ENCODE data around the gene ERC1. TPM values are rescaled to one million over a fixed set of nuclear protein-coding genes. Genes with fewer than 3 reads are reported as not detected.
"Not testable (repeated sequence)": the region's sequence is repeated elsewhere in the genome, so short reads cannot be mapped to it uniquely, and the experiment has no call there.

The ERC1 gene
- total RNA-seq, 1 experiment from 2014 or later: 55.1 TPM

DNA sequence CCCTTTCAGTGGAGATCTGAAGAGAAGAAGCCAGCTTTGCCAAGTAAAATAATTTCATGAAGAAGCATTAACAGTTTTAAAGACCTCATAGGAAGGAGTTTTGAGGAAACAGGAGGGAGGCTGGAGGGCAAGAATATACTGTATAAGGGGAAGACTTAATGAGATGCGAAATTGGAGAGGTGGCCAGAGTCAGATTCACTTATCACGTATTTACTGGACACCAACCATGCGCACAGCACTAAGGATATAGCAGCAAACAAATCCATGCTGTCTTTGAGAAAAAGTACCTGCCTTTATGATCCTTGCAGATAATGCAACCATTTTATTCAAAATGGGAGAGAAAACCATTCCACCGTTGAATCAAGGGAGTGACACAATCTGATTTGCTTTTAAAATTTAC lies 100.3 kb downstream of the ERC1 start:
- H3K27ac Mint-ChIP-seq (ENCODE audit: low read depth, unreplicated experiment): no peak overlapping the region
- H3K4me1 Mint-ChIP-seq (ENCODE audit: insufficient read depth, unreplicated experiment): peaks cover 8% of the 10 kb centered on the region
- H3K36me3 Mint-ChIP-seq (ENCODE audit: insufficient read depth, unreplicated experiment): no peaks in the 10 kb centered on the region
- CTCF ChIA-PET: interaction anchor here (0.7 to 1.6 kb wide), 2 partner anchors 23 to 365 kb away, joined by 3 read pairs; no protein-coding TSS in a partner anchor
- no peaks in the 10 kb centered on the region for H3K9me3 Mint-ChIP-seq (ENCODE audit: unreplicated experiment)
- intact Hi-C loops (cut with micrococcal nuclease): loop anchor here (5.0 to 10.0 kb wide), 4 partner anchors 99 to 337 kb away; partner anchors contain the start of genes ERC1, RAD52 and WNK1
- BruUV-seq (replicated peaks): TSS peak; percentile 23
- TF ChIP-seq, protein P1, sequence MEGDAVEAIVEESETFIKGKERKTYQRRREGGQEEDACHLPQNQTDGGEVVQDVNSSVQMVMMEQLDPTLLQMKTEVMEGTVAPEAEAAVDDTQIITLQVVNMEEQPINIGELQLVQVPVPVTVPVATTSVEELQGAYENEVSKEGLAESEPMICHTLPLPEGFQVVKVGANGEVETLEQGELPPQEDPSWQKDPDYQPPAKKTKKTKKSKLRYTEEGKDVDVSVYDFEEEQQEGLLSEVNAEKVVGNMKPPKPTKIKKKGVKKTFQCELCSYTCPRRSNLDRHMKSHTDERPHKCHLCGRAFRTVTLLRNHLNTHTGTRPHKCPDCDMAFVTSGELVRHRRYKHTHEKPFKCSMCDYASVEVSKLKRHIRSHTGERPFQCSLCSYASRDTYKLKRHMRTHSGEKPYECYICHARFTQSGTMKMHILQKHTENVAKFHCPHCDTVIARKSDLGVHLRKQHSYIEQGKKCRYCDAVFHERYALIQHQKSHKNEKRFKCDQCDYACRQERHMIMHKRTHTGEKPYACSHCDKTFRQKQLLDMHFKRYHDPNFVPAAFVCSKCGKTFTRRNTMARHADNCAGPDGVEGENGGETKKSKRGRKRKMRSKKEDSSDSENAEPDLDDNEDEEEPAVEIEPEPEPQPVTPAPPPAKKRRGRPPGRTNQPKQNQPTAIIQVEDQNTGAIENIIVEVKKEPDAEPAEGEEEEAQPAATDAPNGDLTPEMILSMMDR (IDR thresholded peaks at IDR 0.05; ENCODE audit: unreplicated experiment): no peak
- H3K27me3 Mint-ChIP-seq (ENCODE audit: insufficient read depth, unreplicated experiment): no peaks in the 10 kb centered on the region
- no peak overlapping the region for H3K4me3 Mint-ChIP-seq (ENCODE audit: unreplicated experiment)
- POLR2A ChIA-PET: interaction anchor here (0.9 kb wide), 1 partner anchor 101 kb away, joined by 4 read pairs; the partner anchor contains the start of gene ERC1
- no peak for DNase-seq (ENCODE audit: unreplicated experiment)

DNA sequence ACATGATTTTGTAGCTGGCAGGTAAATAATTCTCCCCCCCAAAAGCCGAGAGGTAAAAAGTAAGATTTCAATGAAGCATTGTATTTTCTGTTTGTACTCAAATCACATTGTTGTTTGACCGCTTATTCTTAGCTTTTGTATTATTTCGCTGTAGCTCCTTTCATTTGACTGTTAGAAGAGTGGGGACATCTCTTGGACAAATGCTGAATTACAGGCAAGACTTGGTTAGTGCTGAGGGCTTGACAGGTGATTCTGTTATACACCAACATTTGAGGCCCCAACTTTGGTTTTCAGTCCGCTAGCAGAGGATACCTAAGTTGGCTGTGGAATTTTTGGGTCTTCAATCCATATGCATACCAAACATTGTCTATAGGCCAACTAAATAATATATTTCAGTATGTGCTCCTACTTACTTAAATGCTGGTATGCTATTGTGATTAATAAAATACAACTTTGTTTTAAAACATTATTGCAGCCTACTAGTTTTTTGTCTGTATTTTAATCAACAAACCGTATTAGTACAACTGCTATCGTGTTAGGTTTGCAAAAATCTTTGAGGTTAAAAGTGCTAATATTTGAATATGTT lies 102.2 kb downstream of the ERC1 start:
- no peaks in the 10 kb centered on the region for H3K27me3 Mint-ChIP-seq (ENCODE audit: insufficient read depth, unreplicated experiment)
- CTCF ChIA-PET: interaction anchor here (0.5 to 1.8 kb wide), 38 partner anchors 9 to 494 kb away, joined by 3 to 28 read pairs (median 3); partner anchors contain the start of gene RAD52
- intact Hi-C loops (cut with micrococcal nuclease): loop anchor here (5.0 to 10.0 kb wide), 4 partner anchors 101 to 338 kb away; partner anchors contain the start of genes ERC1, RAD52 and WNK1
- H3K4me1 Mint-ChIP-seq (ENCODE audit: insufficient read depth, unreplicated experiment): peaks cover 10% of the 10 kb centered on the region
- POLR2A ChIA-PET: interaction anchor here (0.7 to 2.0 kb wide), 8 partner anchors 9 to 276 kb away, joined by 3 to 12 read pairs (median 3); partner anchors contain the start of genes ERC1 and RAD52
- TF ChIP-seq, protein P1 (IDR thresholded peaks at IDR 0.05; ENCODE audit: unreplicated experiment): peak; percentile 75
- peak; percentile 75 for DNase-seq (ENCODE audit: unreplicated experiment)
- H3K4me3 Mint-ChIP-seq (ENCODE audit: unreplicated experiment): no peak overlapping the region
- no TSS peak for BruUV-seq (replicated peaks)
- H3K27ac Mint-ChIP-seq (ENCODE audit: low read depth, unreplicated experiment): no peak overlapping the region
- no peaks in the 10 kb centered on the region for H3K9me3 Mint-ChIP-seq (ENCODE audit: unreplicated experiment)
- H3K36me3 Mint-ChIP-seq (ENCODE audit: insufficient read depth, unreplicated experiment): no peaks in the 10 kb centered on the region

DNA sequence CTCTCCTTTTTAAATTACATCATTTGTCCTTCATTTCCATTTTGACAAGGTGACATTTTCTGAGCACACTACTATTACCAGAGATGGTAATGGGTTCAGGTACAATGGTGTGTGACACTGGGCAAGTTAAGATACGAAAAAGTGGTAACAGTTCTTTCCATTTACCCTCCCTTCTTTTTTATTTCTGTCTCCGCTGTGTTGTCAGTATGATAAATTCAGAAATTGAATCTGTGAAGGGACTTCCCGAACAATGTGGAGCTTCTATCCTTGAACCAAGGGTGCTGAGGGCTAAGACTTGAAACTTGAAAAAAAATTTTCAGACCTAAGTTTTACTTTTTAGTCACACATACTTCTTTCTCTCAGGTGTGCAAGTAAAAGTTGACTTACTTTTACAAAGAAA lies 103.7 kb downstream of the ERC1 start:
- intact Hi-C loops (cut with micrococcal nuclease): loop anchor here (5.0 to 10.0 kb wide), 4 partner anchors 102 to 340 kb away; partner anchors contain the start of genes ERC1, RAD52 and WNK1
- no peak overlapping the region for H3K27ac Mint-ChIP-seq (ENCODE audit: low read depth, unreplicated experiment)
- peaks cover 23% of the 10 kb centered on the region for H3K4me1 Mint-ChIP-seq (ENCODE audit: insufficient read depth, unreplicated experiment)
- H3K36me3 Mint-ChIP-seq (ENCODE audit: insufficient read depth, unreplicated experiment): no peaks in the 10 kb centered on the region
- CTCF ChIA-PET: no interaction called here
- DNase-seq (ENCODE audit: unreplicated experiment): no peak
- H3K27me3 Mint-ChIP-seq (ENCODE audit: insufficient read depth, unreplicated experiment): no peaks in the 10 kb centered on the region
- no TSS peak for BruUV-seq (replicated peaks)
- no peaks in the 10 kb centered on the region for H3K9me3 Mint-ChIP-seq (ENCODE audit: unreplicated experiment)
- H3K4me3 Mint-ChIP-seq (ENCODE audit: unreplicated experiment): no peak overlapping the region
- POLR2A ChIA-PET: no interaction called here
- TF ChIP-seq, protein P1 (IDR thresholded peaks at IDR 0.05; ENCODE audit: unreplicated experiment): no peak

DNA sequence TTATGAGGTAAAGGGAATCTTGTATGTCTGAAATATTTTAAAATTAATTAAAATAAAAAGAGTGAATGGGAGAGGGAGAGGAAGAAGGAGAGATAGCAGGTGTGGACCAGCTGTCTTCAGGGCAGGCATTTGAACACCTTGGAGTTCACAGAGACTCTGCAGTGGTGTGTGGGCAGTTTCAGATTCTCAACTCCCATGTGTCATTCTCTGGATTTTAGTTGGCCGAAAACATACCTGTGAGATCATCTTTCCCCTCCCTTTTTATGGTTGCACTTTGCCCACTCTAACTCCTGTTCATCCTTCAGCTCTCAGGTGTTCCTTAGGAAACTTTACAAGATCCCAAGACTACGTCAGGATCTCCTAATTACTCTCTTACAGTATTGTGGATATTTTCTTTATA lies 108.1 kb downstream of the ERC1 start:
- H3K27ac Mint-ChIP-seq (ENCODE audit: low read depth, unreplicated experiment): no peak overlapping the region
- peaks cover 8% of the 10 kb centered on the region for H3K36me3 Mint-ChIP-seq (ENCODE audit: insufficient read depth, unreplicated experiment)
- ChIA-PET CTCF (no interaction called here), POLR2A (no interaction called here)
- no peaks in the 10 kb centered on the region for H3K27me3 Mint-ChIP-seq (ENCODE audit: insufficient read depth, unreplicated experiment)
- intact Hi-C loops (cut with micrococcal nuclease): loop anchor here (10.0 kb wide), 1 partner anchor 344 kb away; the partner anchor contains the start of gene WNK1
- no peak overlapping the region for H3K4me3 Mint-ChIP-seq (ENCODE audit: unreplicated experiment)
- no peak for DNase-seq (ENCODE audit: unreplicated experiment)
- H3K9me3 Mint-ChIP-seq (ENCODE audit: unreplicated experiment): no peaks in the 10 kb centered on the region
- BruUV-seq (replicated peaks): no TSS peak
- peaks cover 35% of the 10 kb centered on the region for H3K4me1 Mint-ChIP-seq (ENCODE audit: insufficient read depth, unreplicated experiment)
- TF ChIP-seq, protein P1 (IDR thresholded peaks at IDR 0.05; ENCODE audit: unreplicated experiment): no peak

DNA sequence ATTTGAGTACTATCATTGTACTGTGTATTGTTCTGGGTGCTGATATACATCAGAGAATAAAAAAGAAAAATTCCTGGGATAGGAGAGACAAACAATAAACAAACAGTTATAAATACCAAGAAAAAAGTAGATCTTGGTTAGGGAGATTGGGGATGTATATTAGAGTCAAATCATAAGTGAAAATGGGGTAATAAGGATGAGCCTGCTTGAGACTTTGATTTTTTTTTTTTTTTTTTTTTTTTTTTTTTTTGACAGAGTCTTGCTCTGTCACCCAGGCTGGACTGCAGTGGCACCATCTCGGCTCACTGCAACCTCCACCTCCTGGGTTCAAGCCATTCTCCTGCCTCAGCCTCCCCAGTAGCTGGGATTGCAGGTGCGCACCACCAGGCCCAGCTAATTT lies 108.6 kb downstream of the ERC1 start:
- H3K27ac Mint-ChIP-seq (ENCODE audit: low read depth, unreplicated experiment); CTCF ChIA-PET; H3K36me3 Mint-ChIP-seq (ENCODE audit: insufficient read depth, unreplicated experiment); DNase-seq (ENCODE audit: unreplicated experiment); H3K27me3 Mint-ChIP-seq (ENCODE audit: insufficient read depth, unreplicated experiment); BruUV-seq (replicated peaks); H3K9me3 Mint-ChIP-seq (ENCODE audit: unreplicated experiment); H3K4me3 Mint-ChIP-seq (ENCODE audit: unreplicated experiment): not testable (repeated sequence)
- H3K4me1 Mint-ChIP-seq (ENCODE audit: insufficient read depth, unreplicated experiment): peaks cover 35% of the 10 kb centered on the region
- intact Hi-C loops (cut with micrococcal nuclease): loop anchor here (10.0 kb wide), 1 partner anchor 345 kb away; the partner anchor contains the start of gene WNK1
- POLR2A ChIA-PET: interaction anchor here (0.6 kb wide), 1 partner anchor 178 kb away, joined by 3 read pairs; no protein-coding TSS in a partner anchor
